Body of pancreas (tissue), 4 donors: ENCODE measurements around the gene NMNAT3. TPM values are rescaled to one million over a fixed set of nuclear protein-coding genes. Genes with fewer than 3 reads are reported as not detected.
A peak's percentile ranks its signal among the peaks of the same experiment; 100 is the strongest.

Experiments
- ATAC-seq: fragments of 150-250 bp; one replicate; pipeline ENCODE4 v1.9.1; 2016
- DNase-seq, 4 donors: peaks; one replicate each; pipeline ENCODE4 v3.0.0-alpha.2; 2019
- H3K27ac ChIP-seq, 4 donors: fragments of 200-600 bp; sonication (generic); 1 replicate in 3 of 4; 2 replicates in 1 of 4; pipeline versions ENCODE4 v1.5.1 to v1.6.1; 2016 to 2019; ENCODE audit warnings: mild to moderate bottlenecking in 1 of 4, mixed read lengths in 1 of 4, moderate library complexity in 1 of 4
- H3K27me3 ChIP-seq, 2 donors: fragments of 200-600 bp; sonication (generic); one replicate each; pipeline ENCODE4 v1.6.0; 2016; ENCODE audit warnings: mild to moderate bottlenecking in 1 of 2
- H3K36me3 ChIP-seq, 2 donors: fragments of 200-600 bp; sonication (generic); replicated peaks in 1 of 2; 2 replicates each; pipeline ENCODE4 v1.5.1; 2016; ENCODE audit warnings: low read depth in 2 of 2; ENCODE audit not compliant: insufficient read depth in 1 of 2
- H3K4me1 ChIP-seq: fragments of 200-600 bp; sonication (generic); one replicate; pipeline ENCODE4 v1.6.0; 2016
- H3K4me3 ChIP-seq, 2 donors: fragments of 200-600 bp; sonication (generic); 1 replicate in 1 of 2; 2 replicates in 1 of 2; pipeline ENCODE4 v1.5.1; 2016 to 2019
- H3K9me3 ChIP-seq, 3 donors: fragments of 200-600 bp; sonication (generic); 1 replicate in 2 of 3; 2 replicates in 1 of 3; pipeline ENCODE4 v1.5.1; 2016
- POLR2A ChIP-seq, 3 donors: fragments of 450-650 bp; IDR thresholded peaks; one replicate each; pipeline ENCODE4 v1.6.1; 2016; ENCODE audit warnings: antibody characterized with exemption in 3 of 3, mild to moderate bottlenecking in 2 of 3
- WGBS, 2 donors: methylation state at CpG; one replicate each; pipeline ENCODE4 v1.1.5; 2017; 5-methylcytosine and 5-hydroxymethylcytosine counted together
- intact Hi-C: fragments of 100-400 bp; cut with DNase I; formaldehyde crosslinking; loops from one replicate; pipeline ENCODE4 v1.15.1; 2023
- total RNA-seq, 2 donors: library from RNA; depleted of rRNA; stranded (reverse); fragments of >200 nt; gene quantifications; one replicate each; pipeline ENCODE4 v1.1.0, GENCODE V29; 2016
- TF ChIP-seq, protein P1 (sequence below), 7 experiments: fragments of 450-650 bp in 4 of 7; fragments of 200-600 bp in 3 of 7; sonication (generic) in 3 of 7; IDR thresholded peaks; one replicate each; pipeline ENCODE4 v1.5.1; 2016 to 2019; ENCODE audit warnings: antibody characterized with exemption in 7 of 7

Gene NMNAT3
- total RNA-seq, 2 donors from 2014 or later = 5.7 to 12.9 TPM

GRCh38 chr3:139561959-139562676 lies 115.7 kb downstream of the NMNAT3 start:
- Histone ChIP-seq H3K36me3 (no peaks in the 10 kb centered on the region), H3K27ac (peak overlapping the region in 2 of 4 donors; percentile 26 to 35), H3K27me3 (no peaks in the 10 kb centered on the region), H3K4me3 (no peak overlapping the region), H3K4me1 (peaks cover 51% of the 10 kb centered on the region), H3K9me3 (no peaks in the 10 kb centered on the region)
- intact Hi-C loops = no loop called here
- peak; percentile 79 for ATAC-seq
- WGBS, 2 donors = 9 to 10% methylated on average over 1 of the region's 1 CpG
- TF ChIP-seq POLR2A (IDR thresholded peaks at IDR 0.05) = no peak
- TF ChIP-seq, protein P1, sequence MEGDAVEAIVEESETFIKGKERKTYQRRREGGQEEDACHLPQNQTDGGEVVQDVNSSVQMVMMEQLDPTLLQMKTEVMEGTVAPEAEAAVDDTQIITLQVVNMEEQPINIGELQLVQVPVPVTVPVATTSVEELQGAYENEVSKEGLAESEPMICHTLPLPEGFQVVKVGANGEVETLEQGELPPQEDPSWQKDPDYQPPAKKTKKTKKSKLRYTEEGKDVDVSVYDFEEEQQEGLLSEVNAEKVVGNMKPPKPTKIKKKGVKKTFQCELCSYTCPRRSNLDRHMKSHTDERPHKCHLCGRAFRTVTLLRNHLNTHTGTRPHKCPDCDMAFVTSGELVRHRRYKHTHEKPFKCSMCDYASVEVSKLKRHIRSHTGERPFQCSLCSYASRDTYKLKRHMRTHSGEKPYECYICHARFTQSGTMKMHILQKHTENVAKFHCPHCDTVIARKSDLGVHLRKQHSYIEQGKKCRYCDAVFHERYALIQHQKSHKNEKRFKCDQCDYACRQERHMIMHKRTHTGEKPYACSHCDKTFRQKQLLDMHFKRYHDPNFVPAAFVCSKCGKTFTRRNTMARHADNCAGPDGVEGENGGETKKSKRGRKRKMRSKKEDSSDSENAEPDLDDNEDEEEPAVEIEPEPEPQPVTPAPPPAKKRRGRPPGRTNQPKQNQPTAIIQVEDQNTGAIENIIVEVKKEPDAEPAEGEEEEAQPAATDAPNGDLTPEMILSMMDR (IDR thresholded peaks at IDR 0.05) = peak; percentile 53 to 95 (median 84)
- peak; percentile 64 to 73 (median 72) for DNase-seq

DNA sequence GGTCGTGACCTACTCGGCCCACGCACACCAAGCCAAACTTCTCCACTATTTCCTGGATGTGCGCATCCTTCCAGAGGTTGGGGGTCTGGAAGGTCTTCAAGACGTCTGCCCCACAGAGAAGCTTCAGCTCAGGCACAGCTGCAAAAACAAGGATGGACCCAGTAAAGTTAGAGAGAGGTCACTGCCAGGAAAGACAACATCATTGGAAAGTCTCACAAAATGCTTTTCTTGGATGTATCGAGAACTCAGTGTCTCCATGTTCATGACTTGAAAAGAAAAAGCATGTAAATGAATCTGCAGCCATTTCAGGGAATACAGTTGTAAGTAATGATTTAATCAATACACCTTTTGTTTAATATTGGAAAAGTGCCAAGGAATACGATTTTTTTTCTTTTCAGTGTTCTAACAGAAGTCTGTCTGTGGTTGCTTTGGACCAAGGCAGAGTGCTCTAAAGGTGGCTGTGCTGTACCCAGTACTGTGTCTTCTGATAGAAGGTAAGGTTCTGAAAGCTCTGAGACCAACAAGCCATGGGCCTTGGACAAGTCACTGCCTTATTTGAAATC lies 116.4 kb downstream of the NMNAT3 start:
- WGBS, 2 donors = 79 to 80% methylated on average over 7 of the region's 7 CpGs
- DNase-seq = no peak
- H3K4me3 ChIP-seq = no peak overlapping the region
- H3K4me1 ChIP-seq = peaks cover 59% of the 10 kb centered on the region
- no peaks in the 10 kb centered on the region for H3K9me3 ChIP-seq
- no peaks in the 10 kb centered on the region for H3K27me3 ChIP-seq
- no peak for TF ChIP-seq POLR2A (IDR thresholded peaks at IDR 0.05)
- TF ChIP-seq, protein P1 (IDR thresholded peaks at IDR 0.05) = no peak
- intact Hi-C loops = no loop called here
- H3K27ac ChIP-seq = peak overlapping the region in 3 of 4 donors; percentile 26 to 35 (median 28)
- H3K36me3 ChIP-seq = no peaks in the 10 kb centered on the region
- ATAC-seq = no peak

GRCh38 chr3:139560411-139560810 lies 117.4 kb downstream of the NMNAT3 start:
- no peak for TF ChIP-seq POLR2A (IDR thresholded peaks at IDR 0.05)
- TF ChIP-seq, protein P1 (IDR thresholded peaks at IDR 0.05) = no peak
- Histone ChIP-seq H3K9me3 (no peaks in the 10 kb centered on the region), H3K27ac (peak overlapping the region in 1 of 4 donors; percentile 61), H3K4me1 (peaks cover 68% of the 10 kb centered on the region), H3K27me3 (no peaks in the 10 kb centered on the region), H3K36me3 (no peaks in the 10 kb centered on the region), H3K4me3 (no peak overlapping the region)
- WGBS, 2 donors = 92 to 94% methylated on average over 3 of the region's 3 CpGs
- intact Hi-C loops = no loop called here
- DNase-seq = no peak
- ATAC-seq = no peak

DNA sequence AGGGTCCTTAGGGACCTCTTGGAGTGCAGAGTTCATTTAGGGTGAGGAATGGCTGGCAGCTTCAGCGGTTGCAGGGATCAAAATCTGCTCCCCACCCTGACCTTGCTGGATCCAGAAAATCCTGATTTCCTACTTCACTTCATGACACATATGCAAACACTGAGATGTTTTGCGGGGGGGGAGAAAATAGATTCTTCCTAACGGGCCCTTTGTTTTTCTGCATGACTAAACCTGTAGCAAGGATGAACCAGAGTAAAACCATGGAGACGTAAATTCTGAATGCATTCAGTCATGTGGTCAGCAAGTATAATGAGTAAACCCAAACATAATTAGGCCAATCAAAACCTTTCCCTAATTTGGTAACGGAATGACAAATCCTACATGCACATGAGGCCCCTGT lies 118.2 kb downstream of the NMNAT3 start:
- Histone ChIP-seq H3K9me3 (no peaks in the 10 kb centered on the region), H3K27ac (peak overlapping the region in 3 of 4 donors; percentile 24 to 61 (median 46)), H3K4me3 (no peak overlapping the region), H3K36me3 (no peaks in the 10 kb centered on the region), H3K27me3 (no peaks in the 10 kb centered on the region), H3K4me1 (peaks cover 75% of the 10 kb centered on the region)
- intact Hi-C loops = no loop called here
- 29 to 36% methylated on average over 5 of the region's 5 CpGs for WGBS, 2 donors
- DNase-seq = no peak
- TF ChIP-seq POLR2A (IDR thresholded peaks at IDR 0.05) = no peak
- TF ChIP-seq, protein P1 (IDR thresholded peaks at IDR 0.05) = no peak
- ATAC-seq = peak; percentile 22
